Measurements from ENCODE around the gene RPP40.
"Not testable (repeated sequence)": the region's sequence is repeated elsewhere in the genome, so short reads cannot be mapped to it uniquely, and the experiment has no call there.

Gene RPP40

DNA sequence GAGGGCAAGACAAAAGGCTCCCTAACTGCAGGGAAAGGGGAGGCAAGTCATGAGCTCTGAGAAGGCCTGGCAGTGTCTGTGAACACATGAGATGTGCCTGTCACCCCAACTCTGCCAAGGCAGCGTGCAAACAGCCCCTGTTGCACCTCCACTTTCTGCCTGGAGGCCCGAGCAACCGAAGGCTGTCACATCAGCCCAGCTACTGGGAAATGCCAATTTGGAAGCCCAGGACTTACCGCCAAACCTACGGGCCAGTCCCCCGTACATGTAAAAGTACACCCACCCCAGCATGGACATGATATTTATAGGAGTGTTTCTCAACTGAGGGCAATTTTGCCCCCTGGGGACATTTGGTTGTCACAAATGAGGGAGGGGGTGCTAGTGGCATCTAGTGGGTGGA is 27.3 kb upstream of the RPP40 start:
- Histone ChIP-seq H3K9ac (ENCODE audit: low read depth, low read length) (no peak overlapping the region), H3K9me3 (ENCODE audit: control insufficient read depth, insufficient read depth, low read length) (no peaks in the 10 kb centered on the region), H3K4me1 (ENCODE audit: insufficient read depth, low read length) (peaks cover 7% of the 10 kb centered on the region)

DNA sequence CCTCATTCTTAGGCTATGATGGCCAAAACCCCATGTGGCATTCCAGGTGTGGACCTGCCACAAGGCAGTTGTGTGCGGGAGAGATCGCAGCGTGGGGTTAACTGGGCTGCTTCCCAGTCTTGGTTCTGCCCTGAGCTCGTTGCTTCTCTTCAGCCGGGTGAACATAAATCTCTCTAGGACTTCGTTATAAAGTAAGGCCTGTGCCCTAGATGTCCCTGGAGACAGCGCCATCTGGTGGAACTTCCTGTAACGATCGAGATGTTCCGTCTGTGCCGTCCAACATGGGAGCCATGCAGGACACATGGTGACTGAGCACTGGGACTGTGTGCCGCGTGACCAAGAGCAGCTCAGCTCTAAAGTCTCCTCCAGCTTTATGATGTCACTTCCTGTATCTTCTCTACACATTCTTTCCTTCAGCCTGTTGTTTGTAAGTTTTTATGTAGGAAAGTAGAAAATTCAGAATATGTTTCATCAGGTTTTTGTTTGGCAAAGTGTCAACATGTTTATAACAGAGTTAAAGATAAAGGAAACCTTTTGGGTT is 26.8 kb upstream of the RPP40 start:
- Histone ChIP-seq H3K4me1 (ENCODE audit: insufficient read depth, low read length) (peaks cover 7% of the 10 kb centered on the region), H3K36me3 (ENCODE audit: insufficient read depth, low read length) (no peaks in the 10 kb centered on the region), H3K9me3 (ENCODE audit: control insufficient read depth, insufficient read depth, low read length) (no peaks in the 10 kb centered on the region), H3K9ac (ENCODE audit: low read depth, low read length) (no peak overlapping the region)

More for the DNA sequence above, 27.3 kb upstream of the RPP40 start:
- no peaks in the 10 kb centered on the region for H3K36me3 ChIP-seq (ENCODE audit: insufficient read depth, low read length)

DNA sequence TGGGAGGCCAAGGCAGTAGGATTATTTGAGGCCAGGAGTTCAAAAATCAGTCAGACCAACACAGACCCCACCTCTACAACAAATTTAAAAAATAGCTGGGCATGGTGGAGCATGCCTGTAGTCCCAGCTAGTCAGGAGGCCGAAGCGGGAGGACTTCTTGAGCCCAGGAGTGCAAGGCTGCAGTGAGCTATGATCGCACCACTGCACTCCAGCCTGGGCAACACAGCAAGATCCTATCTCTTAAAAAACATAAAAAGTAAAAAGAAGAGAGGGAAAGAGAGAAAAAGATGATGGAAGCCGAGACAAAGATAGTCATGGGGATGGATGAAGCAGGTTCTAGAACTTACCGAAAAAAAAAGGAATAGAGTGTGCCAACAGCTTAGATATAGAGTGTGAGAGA is 25.8 kb upstream of the RPP40 start:
- Histone ChIP-seq H3K9me3 (ENCODE audit: control insufficient read depth, insufficient read depth, low read length) (no peaks in the 10 kb centered on the region), H3K36me3 (ENCODE audit: insufficient read depth, low read length) (no peaks in the 10 kb centered on the region), H3K4me1 (ENCODE audit: insufficient read depth, low read length) (peaks cover 7% of the 10 kb centered on the region), H3K9ac (ENCODE audit: low read depth, low read length) (no peak overlapping the region)

DNA sequence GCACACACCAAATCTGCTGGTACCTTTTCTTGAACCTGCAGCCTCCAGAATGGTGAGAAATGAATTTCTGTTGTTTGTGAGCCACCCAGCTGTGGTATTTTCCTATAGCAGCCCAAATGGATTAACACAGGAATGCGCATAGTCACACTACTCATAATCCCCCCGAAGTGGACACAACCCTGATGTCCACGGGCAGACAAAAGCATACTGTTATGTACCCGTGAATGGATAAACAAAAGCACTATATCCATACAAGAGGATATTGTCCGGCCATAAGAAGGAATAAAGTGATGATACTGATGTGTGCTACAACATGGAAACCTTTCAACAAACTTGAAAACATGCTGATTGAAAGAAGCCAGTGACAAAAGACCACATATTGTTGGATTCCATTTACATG is 25.1 kb upstream of the RPP40 start:
- no peak overlapping the region for H3K9ac ChIP-seq (ENCODE audit: low read depth, low read length)
- H3K4me1 ChIP-seq (ENCODE audit: insufficient read depth, low read length) = peaks cover 7% of the 10 kb centered on the region
- H3K9me3 ChIP-seq (ENCODE audit: control insufficient read depth, insufficient read depth, low read length) = no peaks in the 10 kb centered on the region
- no peaks in the 10 kb centered on the region for H3K36me3 ChIP-seq (ENCODE audit: insufficient read depth, low read length)

DNA sequence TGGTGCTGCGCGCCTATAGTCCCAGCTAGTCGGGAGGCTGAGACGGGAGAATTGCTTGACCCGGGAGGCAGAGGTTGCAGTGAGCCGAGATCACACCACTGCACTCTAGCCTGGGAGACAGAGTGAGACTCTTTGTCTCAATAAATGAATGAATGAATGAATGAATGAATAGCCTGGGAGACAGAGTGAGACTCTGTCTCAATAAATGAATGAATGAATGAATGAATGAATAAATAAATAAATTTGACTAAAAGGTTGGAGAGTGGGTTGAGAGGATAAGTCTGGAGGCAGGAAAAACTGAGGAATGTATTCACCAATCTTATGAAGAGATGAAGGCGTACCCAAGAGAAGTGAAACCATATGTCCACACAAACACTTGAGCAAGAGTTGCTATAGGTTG is 24.5 kb upstream of the RPP40 start:
- Histone ChIP-seq H3K4me1 (ENCODE audit: insufficient read depth, low read length) (peaks cover 7% of the 10 kb centered on the region), H3K36me3 (ENCODE audit: insufficient read depth, low read length) (no peaks in the 10 kb centered on the region), H3K9ac (ENCODE audit: low read depth, low read length) (no peak overlapping the region), H3K9me3 (ENCODE audit: control insufficient read depth, insufficient read depth, low read length) (no peaks in the 10 kb centered on the region)

DNA sequence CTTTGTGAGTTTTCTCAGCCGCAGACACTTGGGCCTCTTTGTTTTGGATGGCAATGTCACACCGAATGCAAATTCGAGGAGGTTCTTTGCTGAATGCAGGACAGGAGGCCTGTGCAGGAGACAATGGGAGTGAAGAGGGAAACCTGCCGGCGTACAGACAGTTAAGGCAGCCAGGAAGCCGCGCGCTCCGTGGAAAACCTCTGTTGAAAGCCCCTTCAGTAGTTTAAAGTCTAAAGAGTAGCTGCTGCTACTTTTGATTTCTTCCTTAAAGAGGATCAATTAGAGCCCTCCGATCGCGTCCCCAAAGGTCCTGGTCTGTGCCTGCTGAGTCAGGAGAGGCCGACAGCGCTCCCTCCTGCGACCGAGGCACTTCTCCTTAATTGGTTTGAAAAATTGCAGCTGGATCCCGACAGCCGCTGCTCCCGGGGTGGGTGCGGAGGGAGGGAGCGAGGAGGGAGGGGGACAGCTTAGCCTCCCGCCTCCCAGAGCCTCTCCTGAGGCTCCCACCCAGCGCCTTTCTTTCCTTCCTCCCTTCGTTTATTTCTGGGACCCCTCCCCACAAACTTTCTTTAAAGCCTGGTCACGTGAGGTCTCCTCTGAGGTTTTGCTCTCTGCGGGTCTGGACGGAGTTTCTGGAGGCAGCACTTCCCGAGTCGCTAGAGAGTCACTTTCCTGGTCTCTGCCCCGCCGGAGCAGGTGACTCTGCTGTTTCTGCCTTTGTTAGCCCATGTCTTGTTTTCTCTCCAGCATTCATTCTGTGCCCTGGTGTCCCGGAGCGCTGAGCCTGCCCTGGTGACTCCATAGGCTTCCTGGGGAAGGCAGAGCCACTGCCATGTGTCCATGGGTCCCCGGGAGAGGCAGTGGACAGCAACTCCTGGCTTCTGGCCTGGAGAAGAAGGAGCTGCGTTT is 22.3 kb upstream of the RPP40 start:
- no peaks in the 10 kb centered on the region for H3K9me3 ChIP-seq (ENCODE audit: control insufficient read depth, insufficient read depth, low read length)
- peaks cover 3% of the 10 kb centered on the region; the same call in 1 of the 2 replicates for H3K4me1 ChIP-seq (ENCODE audit: insufficient read depth, low read length)
- peak overlapping the region; percentile 85 for H3K9ac ChIP-seq (ENCODE audit: low read depth, low read length)
- no peaks in the 10 kb centered on the region for H3K36me3 ChIP-seq (ENCODE audit: insufficient read depth, low read length)

DNA sequence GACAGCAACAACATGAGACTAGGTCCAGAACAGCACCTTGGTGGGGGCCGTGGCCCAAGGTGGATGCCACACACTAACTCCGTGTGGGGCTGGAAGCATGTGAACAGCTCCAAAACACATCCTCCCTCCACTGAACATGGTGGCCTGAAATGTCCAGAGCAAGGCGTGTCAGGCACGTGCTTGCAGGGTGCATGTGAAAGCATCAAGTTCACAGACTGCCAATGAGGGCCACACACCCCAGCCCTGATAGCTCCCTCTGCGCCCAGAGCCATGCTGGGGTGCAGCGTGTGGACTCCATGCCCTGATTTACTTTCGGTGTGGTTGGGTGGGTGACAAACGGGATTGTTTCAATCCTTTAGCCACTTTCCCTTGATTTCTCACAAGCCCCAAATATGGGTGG is 20.1 kb upstream of the RPP40 start:
- H3K36me3 ChIP-seq (ENCODE audit: insufficient read depth, low read length) = no peaks in the 10 kb centered on the region
- no peaks in the 10 kb centered on the region for H3K4me1 ChIP-seq (ENCODE audit: insufficient read depth, low read length)
- no peak overlapping the region for H3K9ac ChIP-seq (ENCODE audit: low read depth, low read length)
- no peaks in the 10 kb centered on the region for H3K9me3 ChIP-seq (ENCODE audit: control insufficient read depth, insufficient read depth, low read length)

DNA sequence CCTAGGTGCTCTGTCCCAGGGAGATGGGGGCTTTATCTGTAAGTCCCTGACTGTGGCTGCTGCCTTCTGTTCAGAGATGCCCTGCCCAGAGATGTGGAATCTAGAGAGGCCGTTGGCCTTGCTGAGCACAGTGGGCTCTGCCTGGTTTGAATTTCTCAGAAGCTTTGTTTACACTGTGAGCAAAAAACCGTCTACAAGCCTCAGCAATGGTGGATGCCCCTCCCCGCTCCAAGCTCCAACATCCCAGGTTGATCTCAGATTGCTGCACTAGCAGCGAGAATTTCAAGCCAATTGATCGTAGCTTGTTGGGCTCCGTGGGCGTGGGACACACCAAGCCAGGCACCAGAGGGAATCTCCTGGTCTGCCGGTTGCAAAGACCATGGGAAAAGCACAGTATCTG is 16.3 kb upstream of the RPP40 start:
- H3K9ac ChIP-seq (ENCODE audit: low read depth, low read length) = no peak overlapping the region
- no peaks in the 10 kb centered on the region for H3K36me3 ChIP-seq (ENCODE audit: insufficient read depth, low read length)
- H3K4me1 ChIP-seq (ENCODE audit: insufficient read depth, low read length) = no peaks in the 10 kb centered on the region
- no peaks in the 10 kb centered on the region for H3K9me3 ChIP-seq (ENCODE audit: control insufficient read depth, insufficient read depth, low read length)

DNA sequence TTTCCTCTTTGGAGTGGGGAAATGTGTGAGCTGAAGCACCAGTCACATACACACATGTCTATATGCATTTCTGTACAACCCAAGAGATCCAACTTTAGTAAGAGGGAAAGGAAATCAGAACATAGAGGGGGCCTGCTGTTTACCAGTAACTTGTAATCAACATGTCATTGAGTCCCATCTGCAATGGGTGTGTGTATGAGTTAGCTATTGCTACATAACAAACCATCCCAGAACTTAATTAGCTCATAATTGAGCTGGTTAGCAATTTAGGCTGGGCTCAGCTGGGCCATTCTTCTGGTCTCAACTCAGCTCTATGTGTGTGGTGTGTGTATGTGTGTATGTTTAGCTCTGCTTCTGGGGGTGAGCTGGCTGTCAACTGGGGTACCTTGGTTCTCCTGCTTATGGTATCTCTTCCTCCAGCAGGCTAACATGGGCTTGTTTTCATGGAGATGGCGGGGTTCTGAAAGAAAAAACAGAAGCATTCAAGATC is 10.3 kb upstream of the RPP40 start:
- H3K4me1 ChIP-seq (ENCODE audit: insufficient read depth, low read length) = no peaks in the 10 kb centered on the region
- H3K9me3 ChIP-seq (ENCODE audit: control insufficient read depth, insufficient read depth, low read length) = no peaks in the 10 kb centered on the region
- H3K36me3 ChIP-seq (ENCODE audit: insufficient read depth, low read length) = no peaks in the 10 kb centered on the region
- no peak overlapping the region for H3K9ac ChIP-seq (ENCODE audit: low read depth, low read length)

DNA sequence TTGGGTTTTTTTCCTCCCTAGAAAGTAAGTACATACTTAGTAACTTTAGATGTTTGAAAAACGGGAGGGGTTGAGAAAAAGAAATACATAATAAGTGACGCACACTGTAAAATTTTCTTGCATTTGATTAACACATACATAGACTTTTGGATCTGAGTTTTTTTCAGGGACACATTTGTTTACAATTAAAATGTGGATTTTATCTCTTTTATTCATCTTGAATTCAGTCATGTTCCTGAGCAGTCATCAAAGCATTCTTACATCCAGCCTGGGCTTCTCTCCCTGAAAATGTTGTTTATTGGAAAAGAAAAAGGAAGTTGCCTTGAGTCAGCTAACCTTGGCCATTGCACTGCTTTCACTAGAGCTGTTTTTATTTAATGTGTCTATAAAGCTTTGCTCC is 8.7 kb upstream of the RPP40 start:
- Histone ChIP-seq H3K4me1 (ENCODE audit: insufficient read depth, low read length) (no peaks in the 10 kb centered on the region), H3K36me3 (ENCODE audit: insufficient read depth, low read length) (no peaks in the 10 kb centered on the region), H3K9me3 (ENCODE audit: control insufficient read depth, insufficient read depth, low read length) (no peaks in the 10 kb centered on the region), H3K9ac (ENCODE audit: low read depth, low read length) (no peak overlapping the region)

DNA sequence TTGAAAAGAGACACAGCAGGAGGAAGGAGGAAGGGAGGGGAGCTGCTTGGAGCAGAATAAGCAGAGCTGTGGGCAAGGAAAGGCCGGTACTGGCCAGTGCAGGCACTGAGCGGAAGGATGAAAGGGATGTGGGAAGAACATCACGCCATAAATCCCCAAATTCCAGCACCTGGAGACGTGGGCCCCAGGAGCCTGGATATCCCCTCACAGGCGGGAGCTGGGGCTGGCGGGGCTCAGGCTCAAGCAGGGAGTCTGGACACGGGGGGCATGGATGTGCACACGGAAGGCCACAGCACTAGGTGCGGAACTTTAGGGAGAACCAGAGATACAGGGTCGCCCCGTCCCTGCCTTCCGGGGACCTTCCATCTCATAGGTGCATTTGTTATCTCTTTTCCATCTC is 7.5 kb upstream of the RPP40 start:
- Histone ChIP-seq H3K9me3 (ENCODE audit: control insufficient read depth, insufficient read depth, low read length) (no peaks in the 10 kb centered on the region), H3K9ac (ENCODE audit: low read depth, low read length) (no peak overlapping the region), H3K36me3 (ENCODE audit: insufficient read depth, low read length) (no peaks in the 10 kb centered on the region), H3K4me1 (ENCODE audit: insufficient read depth, low read length) (no peaks in the 10 kb centered on the region)

DNA sequence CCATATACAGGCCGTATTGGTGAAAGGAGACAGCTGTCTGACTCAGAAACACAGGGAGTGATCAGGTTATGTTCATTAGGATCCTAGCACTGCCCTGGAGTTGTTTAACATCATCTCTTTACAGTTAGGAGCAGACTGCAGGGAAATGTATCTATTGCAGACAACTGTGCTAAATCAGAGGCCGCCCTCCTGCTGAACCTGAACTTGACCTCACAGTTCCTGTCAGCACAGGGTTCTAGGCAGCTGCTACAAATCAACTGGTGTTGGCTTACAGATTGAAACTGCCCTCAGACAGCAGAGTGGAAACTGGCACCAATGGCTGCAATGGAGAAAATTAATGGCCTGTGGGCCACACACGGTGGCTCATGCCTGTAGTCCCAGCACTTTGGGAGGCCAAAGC is 3.7 kb upstream of the RPP40 start:
- Histone ChIP-seq H3K36me3 (ENCODE audit: insufficient read depth, low read length) (no peaks in the 10 kb centered on the region), H3K4me1 (ENCODE audit: insufficient read depth, low read length) (no peaks in the 10 kb centered on the region; the same call in 1 of the 2 replicates), H3K9me3 (ENCODE audit: control insufficient read depth, insufficient read depth, low read length) (0 out of 2 replicates have a peak, but pooled peaks cover 3% of the 10 kb centered on the region), H3K9ac (ENCODE audit: low read depth, low read length) (no peak overlapping the region)

DNA sequence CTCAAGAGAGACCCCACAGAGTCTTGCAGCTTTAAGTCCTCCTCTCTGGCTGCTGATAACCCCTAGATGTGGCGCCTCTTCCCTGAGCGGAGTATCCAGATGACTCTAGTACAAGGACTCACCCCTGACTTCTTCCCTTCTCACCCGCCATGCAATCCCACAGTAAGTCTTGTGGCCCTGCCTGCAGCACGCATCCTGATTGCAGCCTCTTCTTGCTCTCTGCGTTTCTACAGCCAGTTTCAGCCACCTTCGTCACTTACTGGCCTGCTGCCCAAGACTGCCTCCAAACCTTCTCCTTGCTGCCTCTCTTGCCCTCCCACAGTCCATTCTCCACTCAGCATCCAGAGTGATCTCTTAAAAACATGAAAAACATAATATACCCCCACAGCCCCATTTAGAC is 2.4 kb upstream of the RPP40 start:
- Histone ChIP-seq H3K36me3 (ENCODE audit: insufficient read depth, low read length) (no peaks in the 10 kb centered on the region), H3K9ac (ENCODE audit: low read depth, low read length) (no peak overlapping the region), H3K9me3 (ENCODE audit: control insufficient read depth, insufficient read depth, low read length) (0 out of 2 replicates have a peak, but pooled peaks cover 3% of the 10 kb centered on the region), H3K4me1 (ENCODE audit: insufficient read depth, low read length) (no peaks in the 10 kb centered on the region; the same call in 1 of the 2 replicates)

DNA sequence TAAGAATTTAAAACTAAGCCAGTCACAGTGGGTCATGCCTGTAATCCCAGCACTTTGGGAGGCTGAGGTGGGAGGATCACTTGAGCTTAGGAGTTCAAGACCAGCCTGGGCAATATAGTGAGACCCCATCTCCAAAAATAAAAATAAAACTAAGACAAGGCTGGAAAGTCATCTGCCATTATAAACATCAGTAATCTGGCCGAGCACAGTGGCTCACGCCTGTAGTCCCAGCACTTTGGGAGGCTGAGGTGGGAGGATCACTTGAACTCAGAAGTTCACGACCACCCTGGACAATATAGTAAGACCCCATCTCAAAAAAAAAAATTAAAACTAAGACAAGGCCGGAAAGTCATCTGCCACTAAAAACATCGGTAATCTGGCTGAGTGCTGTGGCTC is 1.2 kb upstream of the RPP40 start:
- not testable (repeated sequence) for H3K4me1 ChIP-seq (ENCODE audit: insufficient read depth, low read length); H3K9ac ChIP-seq (ENCODE audit: low read depth, low read length); H3K9me3 ChIP-seq (ENCODE audit: control insufficient read depth, insufficient read depth, low read length); H3K36me3 ChIP-seq (ENCODE audit: insufficient read depth, low read length)

Data from ES-I3 (cell line).